Activated naive CD8-positive, alpha-beta T cell treated with anti-CD3 and anti-CD28 coated beads for 36 hours (primary cell): Measurements from ENCODE around the gene PEF1. TPM values are rescaled to one million over a fixed set of nuclear protein-coding genes. Genes with fewer than 3 reads are reported as not detected.

Experiments used
- DNase-seq: peaks from one replicate; pipeline ENCODE4 v3.0.0; 2021
- H3K27ac Mint-ChIP-seq: one replicate; pipeline ENCODE4 v1.8.0; 2022; ENCODE audit warnings: mild to moderate bottlenecking, moderate library complexity, mixed read lengths
- H3K27me3 Mint-ChIP-seq: one replicate; pipeline ENCODE4 v1.8.0; 2022; ENCODE audit warnings: mild to moderate bottlenecking, mixed read lengths
- H3K36me3 Mint-ChIP-seq: one replicate; pipeline ENCODE4 v1.8.0; 2021; ENCODE audit warnings: mild to moderate bottlenecking, mixed read lengths
- H3K4me1 Mint-ChIP-seq: one replicate; pipeline ENCODE4 v1.8.0; 2021; ENCODE audit warnings: mixed read lengths
- H3K4me3 Mint-ChIP-seq: one replicate; pipeline ENCODE4 v1.8.0; 2022; ENCODE audit warnings: mild to moderate bottlenecking, moderate library complexity, mixed read lengths
- H3K9me3 Mint-ChIP-seq: one replicate; pipeline ENCODE4 v1.8.0; 2022; ENCODE audit warnings: mixed read lengths
- total RNA-seq, 2 experiments: library from RNA; stranded (reverse); gene quantifications; one replicate each; pipeline ENCODE4 v1.2.3, GENCODE V29; 2021

Gene PEF1
- total RNA-seq, 2 experiments from 2014 or later = 61.4 to 61.6 TPM

- Mint-ChIP-seq H3K4me3 (no peak overlapping the region), H3K27ac (no peak overlapping the region), H3K27me3 (peaks cover 5% of the 10 kb centered on the region), H3K9me3 (no peaks in the 10 kb centered on the region), H3K4me1 (no peaks in the 10 kb centered on the region), H3K36me3 (no peaks in the 10 kb centered on the region)
- DNase-seq = no peak
Measured at GRCh38 chr1:31677949-31678348, 33.3 kb upstream of the PEF1 start.

GRCh38 chr1:31677401-31677800 lies 32.7 kb upstream of the PEF1 start:
- peaks cover 5% of the 10 kb centered on the region for H3K27me3 Mint-ChIP-seq
- H3K27ac Mint-ChIP-seq = no peak overlapping the region
- no peaks in the 10 kb centered on the region for H3K4me1 Mint-ChIP-seq
- no peak overlapping the region for H3K4me3 Mint-ChIP-seq
- H3K36me3 Mint-ChIP-seq = no peaks in the 10 kb centered on the region
- H3K9me3 Mint-ChIP-seq = no peaks in the 10 kb centered on the region
- DNase-seq = no peak

GRCh38 chr1:31675756-31676155 lies 31.1 kb upstream of the PEF1 start:
- Mint-ChIP-seq H3K36me3 (no peaks in the 10 kb centered on the region), H3K27ac (no peak overlapping the region), H3K4me3 (no peak overlapping the region), H3K9me3 (no peaks in the 10 kb centered on the region), H3K4me1 (no peaks in the 10 kb centered on the region), H3K27me3 (peaks cover 8% of the 10 kb centered on the region)
- DNase-seq = no peak

DNA sequence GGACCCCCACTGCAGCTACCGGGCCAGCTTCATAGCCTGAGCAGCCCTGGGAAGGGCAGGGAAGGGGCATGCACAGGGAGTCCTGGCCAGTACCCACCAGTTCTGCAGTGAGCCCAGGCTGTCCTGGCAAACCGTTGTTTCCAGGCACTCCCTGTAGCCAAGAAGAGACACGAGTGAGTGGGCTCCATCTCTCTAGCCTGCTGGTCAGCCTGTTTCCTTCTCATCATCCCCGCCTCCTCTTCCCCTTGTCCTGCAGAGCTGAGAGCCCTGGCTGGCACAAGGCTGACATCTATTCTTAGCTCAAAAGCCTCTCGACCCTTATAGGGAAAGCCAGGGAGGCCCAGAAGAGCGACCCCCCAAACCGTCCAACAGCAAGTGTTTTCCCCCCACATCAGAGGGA lies 30.5 kb upstream of the PEF1 start:
- Mint-ChIP-seq H3K27ac (no peak overlapping the region), H3K4me1 (peaks cover 4% of the 10 kb centered on the region), H3K4me3 (no peak overlapping the region), H3K36me3 (no peaks in the 10 kb centered on the region), H3K27me3 (peaks cover 12% of the 10 kb centered on the region), H3K9me3 (no peaks in the 10 kb centered on the region)
- no peak for DNase-seq

DNA sequence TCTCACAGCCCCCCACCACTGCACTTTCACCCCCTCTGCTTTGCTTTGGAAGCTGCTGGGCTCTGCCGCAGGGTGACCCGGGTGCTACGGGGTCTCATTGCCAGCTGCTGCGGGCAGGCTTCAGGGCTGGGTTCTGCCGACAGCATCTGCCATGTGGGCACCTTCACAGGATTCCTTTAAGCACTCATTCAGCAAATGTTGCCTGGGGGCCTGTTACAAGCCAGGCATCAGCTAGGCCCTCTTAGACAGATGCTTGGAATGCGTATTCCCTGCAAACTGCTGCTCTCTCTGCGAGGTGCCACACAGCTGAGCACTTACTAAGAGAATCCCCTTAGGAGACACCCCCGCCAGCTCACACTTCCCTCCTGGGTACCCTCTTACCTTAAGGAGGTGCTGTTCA lies 29.9 kb upstream of the PEF1 start:
- no peaks in the 10 kb centered on the region for H3K9me3 Mint-ChIP-seq
- H3K27me3 Mint-ChIP-seq = peaks cover 14% of the 10 kb centered on the region
- H3K4me1 Mint-ChIP-seq = peaks cover 8% of the 10 kb centered on the region
- DNase-seq = no peak
- H3K36me3 Mint-ChIP-seq = no peaks in the 10 kb centered on the region
- no peak overlapping the region for H3K4me3 Mint-ChIP-seq
- H3K27ac Mint-ChIP-seq = no peak overlapping the region

DNA sequence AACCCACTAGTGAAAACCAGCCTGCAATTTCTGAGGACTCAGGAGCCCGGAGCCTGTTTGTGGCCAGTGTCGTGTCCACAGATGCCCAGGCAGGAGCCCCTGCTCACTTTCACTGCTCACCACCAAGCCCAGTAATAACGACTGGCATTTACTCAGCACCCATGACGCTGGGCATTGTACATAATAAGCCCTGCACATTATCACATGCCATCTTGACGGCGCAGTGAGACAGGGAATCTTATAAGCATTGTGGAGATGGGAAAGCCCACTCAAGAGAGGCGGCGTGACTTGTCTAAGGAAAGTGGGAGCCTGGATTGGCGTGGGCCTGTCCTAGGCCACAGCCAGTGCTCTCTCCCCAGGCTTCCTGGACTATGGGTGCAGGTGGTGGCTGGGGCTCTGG lies 28.8 kb upstream of the PEF1 start:
- Mint-ChIP-seq H3K36me3 (no peaks in the 10 kb centered on the region), H3K27ac (no peak overlapping the region), H3K9me3 (no peaks in the 10 kb centered on the region), H3K4me3 (no peak overlapping the region), H3K27me3 (peaks cover 14% of the 10 kb centered on the region), H3K4me1 (peaks cover 9% of the 10 kb centered on the region)
- DNase-seq = no peak

DNA sequence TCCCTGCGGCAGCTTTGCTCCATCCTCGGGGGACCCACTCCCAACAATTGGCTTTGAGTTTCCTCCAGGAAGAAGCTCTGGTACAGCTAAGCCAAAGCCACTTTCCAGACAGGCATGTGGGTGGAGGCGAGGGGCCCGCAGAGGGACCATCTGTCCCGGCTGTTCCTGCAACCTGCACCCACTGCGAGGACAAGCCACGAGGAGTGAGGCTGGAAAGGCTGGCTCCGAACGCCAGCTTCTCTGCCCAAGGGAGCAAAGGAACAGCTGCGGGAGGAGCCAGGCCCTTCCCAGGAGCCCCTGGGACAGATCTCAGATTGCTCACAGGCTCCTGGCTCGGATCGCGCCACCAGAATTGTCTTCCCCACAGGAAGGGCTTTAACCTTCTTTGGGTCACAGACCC lies 28.3 kb upstream of the PEF1 start:
- Mint-ChIP-seq H3K36me3 (no peaks in the 10 kb centered on the region), H3K4me3 (no peak overlapping the region), H3K9me3 (no peaks in the 10 kb centered on the region), H3K27ac (no peak overlapping the region), H3K4me1 (peaks cover 9% of the 10 kb centered on the region), H3K27me3 (peaks cover 14% of the 10 kb centered on the region)
- DNase-seq = no peak

- Mint-ChIP-seq H3K27ac (no peak overlapping the region), H3K4me3 (no peak overlapping the region), H3K4me1 (peaks cover 9% of the 10 kb centered on the region), H3K27me3 (peaks cover 9% of the 10 kb centered on the region), H3K36me3 (no peaks in the 10 kb centered on the region), H3K9me3 (no peaks in the 10 kb centered on the region)
- DNase-seq = no peak
Measured at GRCh38 chr1:31671561-31672201, 27.0 kb upstream of the PEF1 start.

DNA sequence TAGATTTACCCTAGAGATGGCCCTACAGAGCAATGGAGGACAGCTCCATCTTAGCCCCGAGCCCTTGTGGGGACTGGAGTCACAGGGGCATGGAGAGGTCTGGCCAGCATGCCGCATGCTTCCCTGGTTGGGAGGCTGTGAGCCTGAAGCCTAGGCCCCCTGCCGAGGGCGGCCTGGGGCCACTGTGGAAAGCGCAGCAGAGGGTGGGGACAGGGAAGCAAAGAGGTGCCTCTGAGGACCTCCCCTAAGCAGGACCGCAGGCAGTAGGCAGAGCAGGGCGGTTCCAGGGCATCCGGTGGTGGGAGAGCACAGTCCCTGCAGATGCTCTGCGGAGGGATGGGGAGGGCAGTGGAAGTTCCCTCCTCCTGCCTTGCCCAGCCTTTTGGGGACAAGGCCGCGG lies 26.5 kb upstream of the PEF1 start:
- H3K36me3 Mint-ChIP-seq = no peaks in the 10 kb centered on the region
- H3K27me3 Mint-ChIP-seq = peaks cover 9% of the 10 kb centered on the region
- H3K9me3 Mint-ChIP-seq = no peaks in the 10 kb centered on the region
- H3K27ac Mint-ChIP-seq = no peak overlapping the region
- peaks cover 9% of the 10 kb centered on the region for H3K4me1 Mint-ChIP-seq
- H3K4me3 Mint-ChIP-seq = no peak overlapping the region
- DNase-seq = no peak

- no peak for DNase-seq
- Mint-ChIP-seq H3K4me1 (peaks cover 9% of the 10 kb centered on the region), H3K4me3 (peak overlapping the region; percentile 64), H3K27me3 (peaks cover 9% of the 10 kb centered on the region), H3K9me3 (no peaks in the 10 kb centered on the region), H3K36me3 (no peaks in the 10 kb centered on the region), H3K27ac (no peak overlapping the region)
Measured at GRCh38 chr1:31670593-31670964, 25.9 kb upstream of the PEF1 start.

- Mint-ChIP-seq H3K4me1 (peaks cover 9% of the 10 kb centered on the region), H3K27me3 (peaks cover 9% of the 10 kb centered on the region), H3K36me3 (no peaks in the 10 kb centered on the region), H3K4me3 (peak overlapping the region; percentile 64), H3K27ac (no peak overlapping the region), H3K9me3 (no peaks in the 10 kb centered on the region)
- DNase-seq = peak; percentile 28
Measured at GRCh38 chr1:31669786-31670592, 25.3 kb upstream of the PEF1 start.

DNA sequence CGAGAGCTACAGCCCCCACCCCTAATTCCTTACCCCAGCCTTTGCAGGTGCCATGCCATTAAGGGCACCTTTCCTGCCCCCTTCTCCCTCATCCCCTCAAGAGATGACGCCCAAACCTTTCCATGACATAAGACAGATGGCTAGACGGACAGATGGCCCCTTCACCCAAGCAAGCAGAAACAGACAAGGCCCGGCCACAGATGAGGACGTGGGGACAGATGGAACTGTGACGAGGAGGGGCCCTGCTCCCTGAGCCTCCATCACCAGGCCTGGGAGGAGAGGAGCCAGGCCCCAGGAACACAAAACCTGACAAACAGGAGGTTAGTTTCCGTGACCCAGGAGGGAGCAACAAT lies 24.7 kb upstream of the PEF1 start:
- peaks cover 9% of the 10 kb centered on the region for H3K4me1 Mint-ChIP-seq
- peak overlapping the region; percentile 19 for H3K4me3 Mint-ChIP-seq
- no peak overlapping the region for H3K27ac Mint-ChIP-seq
- no peak for DNase-seq
- no peaks in the 10 kb centered on the region for H3K9me3 Mint-ChIP-seq
- H3K27me3 Mint-ChIP-seq = peaks cover 9% of the 10 kb centered on the region
- no peaks in the 10 kb centered on the region for H3K36me3 Mint-ChIP-seq

DNA sequence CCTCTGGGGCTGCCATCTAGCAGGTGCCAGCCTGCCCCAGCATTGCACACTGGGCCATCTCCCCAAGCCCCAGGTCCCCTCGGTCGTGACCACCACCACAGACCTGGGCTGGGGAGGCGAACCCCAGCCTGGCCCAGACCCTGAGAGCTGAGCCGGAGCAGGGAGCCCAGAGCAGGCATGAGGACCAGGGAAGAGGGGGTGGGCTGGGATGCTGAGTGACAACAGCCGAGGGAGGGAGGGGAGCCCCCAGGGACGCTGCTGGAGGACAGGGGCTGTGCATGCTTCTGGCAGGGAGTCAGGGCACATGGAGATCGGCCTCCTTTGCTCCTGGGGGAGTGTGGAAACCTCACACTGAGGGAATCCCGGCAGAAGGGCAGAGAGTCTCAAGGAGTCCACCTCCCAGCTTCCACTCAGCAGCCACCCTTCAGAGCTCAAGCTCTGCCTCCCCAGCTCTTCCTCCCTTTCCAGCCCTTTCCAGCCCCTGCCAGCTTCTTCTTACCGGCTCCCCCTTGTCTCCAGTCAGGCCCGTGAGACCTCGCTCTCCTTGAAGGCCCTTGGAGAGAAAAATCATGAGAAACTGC lies 23.7 kb upstream of the PEF1 start:
- no peak overlapping the region for H3K27ac Mint-ChIP-seq
- no peaks in the 10 kb centered on the region for H3K36me3 Mint-ChIP-seq
- DNase-seq = no peak
- no peak overlapping the region for H3K4me3 Mint-ChIP-seq
- H3K27me3 Mint-ChIP-seq = peaks cover 9% of the 10 kb centered on the region
- H3K4me1 Mint-ChIP-seq = peaks cover 9% of the 10 kb centered on the region
- H3K9me3 Mint-ChIP-seq = no peaks in the 10 kb centered on the region

GRCh38 chr1:31667065-31667785 lies 22.5 kb upstream of the PEF1 start:
- no peak for DNase-seq
- H3K4me3 Mint-ChIP-seq = no peak overlapping the region
- no peaks in the 10 kb centered on the region for H3K36me3 Mint-ChIP-seq
- peaks cover 9% of the 10 kb centered on the region for H3K4me1 Mint-ChIP-seq
- no peaks in the 10 kb centered on the region for H3K9me3 Mint-ChIP-seq
- no peak overlapping the region for H3K27ac Mint-ChIP-seq
- H3K27me3 Mint-ChIP-seq = peaks cover 9% of the 10 kb centered on the region

DNA sequence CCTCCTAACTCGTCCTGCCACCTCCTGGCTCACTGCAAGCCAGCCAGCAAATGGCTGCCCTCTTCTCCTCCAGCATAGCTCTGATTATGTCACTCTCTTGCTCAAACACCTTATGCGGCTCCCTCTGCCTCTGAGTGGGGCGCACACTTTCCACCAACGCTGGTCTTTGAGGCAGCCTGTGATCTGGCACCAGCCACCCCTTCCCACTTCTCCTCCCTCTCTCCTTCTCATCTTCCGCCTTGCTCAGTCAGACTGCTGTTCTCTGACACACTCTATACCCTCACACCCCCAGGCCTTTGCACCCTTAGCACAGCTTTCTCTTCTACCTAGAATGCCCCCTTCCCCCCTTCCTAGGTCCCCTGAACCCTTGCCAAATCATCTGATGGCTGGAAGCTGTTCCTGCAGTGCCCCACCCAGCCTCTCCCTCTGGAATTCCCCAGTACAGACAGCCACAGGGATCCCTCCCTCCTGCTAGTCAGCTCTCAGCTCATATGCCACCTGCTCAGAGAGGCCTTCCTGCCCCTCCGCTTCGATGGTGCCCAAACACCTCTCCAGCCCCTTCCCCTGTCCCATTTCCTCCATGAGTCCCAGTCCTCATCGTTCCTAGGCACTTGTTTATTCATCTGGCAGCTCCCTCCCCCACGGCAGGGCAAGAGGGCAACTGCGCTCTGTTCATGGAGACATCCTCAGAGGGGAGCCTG lies 21.7 kb upstream of the PEF1 start:
- Mint-ChIP-seq H3K4me1 (peaks cover 9% of the 10 kb centered on the region), H3K4me3 (no peak overlapping the region), H3K27ac (no peak overlapping the region), H3K36me3 (no peaks in the 10 kb centered on the region), H3K27me3 (peaks cover 9% of the 10 kb centered on the region), H3K9me3 (no peaks in the 10 kb centered on the region)
- DNase-seq = no peak
